ENCODE measurements around the gene SNTG2.

DNA sequence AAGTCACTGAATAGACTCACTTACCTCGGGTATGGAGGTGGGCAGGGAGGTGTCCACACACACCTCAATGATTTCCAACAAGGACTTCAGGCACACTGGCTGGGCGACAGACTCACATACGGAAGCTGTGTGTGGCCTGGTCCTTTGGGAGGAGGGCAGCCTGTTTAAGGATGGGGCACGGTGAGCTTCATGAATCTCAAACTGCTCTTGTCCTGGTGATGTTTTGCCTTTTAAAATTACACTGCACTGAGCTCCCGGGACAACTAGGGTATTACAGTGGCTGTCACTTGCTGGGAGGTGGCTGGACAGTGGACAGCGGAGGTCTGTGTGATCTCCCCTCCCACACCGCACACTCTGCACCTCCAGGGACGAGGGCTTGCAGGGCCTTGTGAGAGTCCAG is 211.6 kb downstream of the SNTG2 start:
- TF ChIP-seq, protein P1, sequence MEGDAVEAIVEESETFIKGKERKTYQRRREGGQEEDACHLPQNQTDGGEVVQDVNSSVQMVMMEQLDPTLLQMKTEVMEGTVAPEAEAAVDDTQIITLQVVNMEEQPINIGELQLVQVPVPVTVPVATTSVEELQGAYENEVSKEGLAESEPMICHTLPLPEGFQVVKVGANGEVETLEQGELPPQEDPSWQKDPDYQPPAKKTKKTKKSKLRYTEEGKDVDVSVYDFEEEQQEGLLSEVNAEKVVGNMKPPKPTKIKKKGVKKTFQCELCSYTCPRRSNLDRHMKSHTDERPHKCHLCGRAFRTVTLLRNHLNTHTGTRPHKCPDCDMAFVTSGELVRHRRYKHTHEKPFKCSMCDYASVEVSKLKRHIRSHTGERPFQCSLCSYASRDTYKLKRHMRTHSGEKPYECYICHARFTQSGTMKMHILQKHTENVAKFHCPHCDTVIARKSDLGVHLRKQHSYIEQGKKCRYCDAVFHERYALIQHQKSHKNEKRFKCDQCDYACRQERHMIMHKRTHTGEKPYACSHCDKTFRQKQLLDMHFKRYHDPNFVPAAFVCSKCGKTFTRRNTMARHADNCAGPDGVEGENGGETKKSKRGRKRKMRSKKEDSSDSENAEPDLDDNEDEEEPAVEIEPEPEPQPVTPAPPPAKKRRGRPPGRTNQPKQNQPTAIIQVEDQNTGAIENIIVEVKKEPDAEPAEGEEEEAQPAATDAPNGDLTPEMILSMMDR (IDR thresholded peaks at IDR 0.05): no peak
- no peak for TF ChIP-seq POLR2A (IDR thresholded peaks at IDR 0.05)
